B cell (primary cell): ENCODE results near the gene HYI. TPM values are rescaled to one million over a fixed set of nuclear protein-coding genes. Genes with fewer than 3 reads are reported as not detected.

Experiments used
- ATAC-seq: fragments of 200-7000 bp; cut with Tn5 transposase; one replicate; pipeline ENCODE4 v1.10.0; 2021; ENCODE audit warnings: low read depth, mild to moderate bottlenecking, moderate number of reproducible peaks, moderate library complexity
- CTCF ChIA-PET: fragments of 350-600 bp; sonication (Branson Sonifier 250); formaldehyde crosslinking; loops from one replicate; lab custom pipeline; 2021; ENCODE audit warnings: antibody characterized with exemption, inconsistent platforms; lab: Charles Lee
- POLR2A ChIA-PET: fragments of 350-600 bp; sonication (Branson Sonifier 250); formaldehyde crosslinking; loops from one replicate; lab custom pipeline; 2021; ENCODE audit warnings: antibody characterized with exemption; lab: Charles Lee
- DNase-seq: peaks from one replicate; pipeline ENCODE4 v3.0.0; 2013
- H2AFZ ChIP-seq: 2 replicates; pipeline ENCODE4 v1.6.1; 2012; ENCODE audit warnings: mild to moderate bottlenecking, low read depth, low read length; ENCODE audit not compliant: insufficient read depth, poor library complexity, severe bottlenecking
- H3K27ac ChIP-seq, 2 donors: 1 replicate in 1 of 2; 2 replicates in 1 of 2; pipeline ENCODE4 v1.5.1; 2012 to 2013; ENCODE audit warnings: low read length in 2 of 2, mild to moderate bottlenecking in 2 of 2, moderate library complexity in 1 of 2
- H3K27me3 ChIP-seq, 4 experiments: fragments of 200-600 bp in 1 of 4; sonication (generic) in 1 of 4; replicated peaks in 1 of 4; 1 replicate in 2 of 4; 2 replicates in 2 of 4; pipeline versions ENCODE4 v1.6.1 to v1.7.0; 2013 to 2016; ENCODE audit warnings: low read length in 3 of 4, mild to moderate bottlenecking in 2 of 4, mixed read lengths in 1 of 4, moderate library complexity in 1 of 4; ENCODE audit not compliant: insufficient read depth in 4 of 4, control insufficient read depth in 3 of 4; ENCODE audit errors: control extremely low read depth in 1 of 4
- H3K36me3 ChIP-seq, 2 experiments: replicated peaks in 1 of 2; 1 replicate in 1 of 2; 2 replicates in 1 of 2; pipeline versions ENCODE4 v1.6.1 to v1.7.1; 2013; ENCODE audit warnings: low read length in 1 of 2; ENCODE audit not compliant: insufficient read depth in 2 of 2, control insufficient read depth in 1 of 2; ENCODE audit errors: control extremely low read depth in 1 of 2, extremely low read depth in 1 of 2
- H3K4me1 ChIP-seq, 2 donors: fragments of 200-600 bp in 1 of 2; sonication (generic) in 1 of 2; 1 replicate in 1 of 2; 2 replicates in 1 of 2; pipeline versions ENCODE4 v1.5.1 to v1.6.1; 2013 to 2017; ENCODE audit warnings: low read length in 2 of 2; ENCODE audit not compliant: control insufficient read depth in 2 of 2, insufficient read depth in 2 of 2
- H3K4me2 ChIP-seq: replicated peaks from 2 replicates; pipeline ENCODE3; 2012; ENCODE audit warnings: mild to moderate bottlenecking, low read depth, low read length; ENCODE audit not compliant: poor library complexity, severe bottlenecking
- H3K4me3 ChIP-seq, 5 experiments: fragments of 200-600 bp in 1 of 5; sonication (generic) in 1 of 5; 1 replicate in 3 of 5; 2 replicates in 2 of 5; pipeline versions ENCODE4 v1.5.1 to v1.7.0; 2011 to 2016; ENCODE audit warnings: low read length in 4 of 5, mild to moderate bottlenecking in 4 of 5, low read depth in 2 of 5, control low read depth in 1 of 5, moderate library complexity in 1 of 5; ENCODE audit not compliant: insufficient read depth in 1 of 5; ENCODE audit errors: control extremely low read depth in 1 of 5, extremely low read depth in 1 of 5
- H3K79me2 ChIP-seq: fragments of 200-600 bp; sonication (generic); one replicate; pipeline ENCODE4 v1.6.0; 2016; ENCODE audit warnings: low read length; ENCODE audit not compliant: control insufficient read depth, insufficient read depth
- H3K9ac ChIP-seq: fragments of 200-600 bp; sonication (generic); 2 replicates; pipeline ENCODE4 v1.6.1; 2017; ENCODE audit warnings: mild to moderate bottlenecking, low read length, moderate library complexity
- H3K9me3 ChIP-seq, 3 donors: one replicate each; pipeline versions ENCODE4 v1.6.1 to v1.7.1; 2013; ENCODE audit warnings: low read length in 2 of 3; ENCODE audit not compliant: control insufficient read depth in 2 of 3, insufficient read depth in 1 of 3; ENCODE audit errors: control extremely low read depth in 1 of 3
- H4K20me1 ChIP-seq: 2 replicates; pipeline ENCODE4 v1.6.0; 2012; ENCODE audit warnings: mild to moderate bottlenecking, low read length; ENCODE audit not compliant: insufficient read depth, control insufficient read depth, poor library complexity, severe bottlenecking
- H3K27ac Mint-ChIP-seq: one replicate; pipeline ENCODE4 v1.8.0; 2021; ENCODE audit warnings: mixed read lengths
- H3K27me3 Mint-ChIP-seq: one replicate; pipeline ENCODE4 v1.8.0; 2021; ENCODE audit warnings: mixed read lengths
- H3K4me1 Mint-ChIP-seq: one replicate; pipeline ENCODE4 v1.8.0; 2021; ENCODE audit warnings: mixed read lengths
- H3K4me3 Mint-ChIP-seq: one replicate; pipeline ENCODE4 v1.8.0; 2021; ENCODE audit warnings: mixed read lengths
- H3K9me3 Mint-ChIP-seq: one replicate; pipeline ENCODE4 v1.8.0; 2022; ENCODE audit warnings: mixed read lengths; ENCODE audit not compliant: insufficient read depth
- EZH2 ChIP-seq: IDR thresholded peaks from 2 replicates; pipeline ENCODE4 v1.6.1; 2012; ENCODE audit warnings: borderline replicate concordance, low read depth, mild to moderate bottlenecking, moderate library complexity, low read length; ENCODE audit not compliant: insufficient read depth, poor library complexity, severe bottlenecking
- WGBS: methylation state at CpG from one replicate; pipeline ENCODE4 v1.1.5; 2013; ENCODE audit warnings: missing lambda C conversion rate; ENCODE audit not compliant: insufficient coverage; 5-methylcytosine and 5-hydroxymethylcytosine counted together
- intact Hi-C: fragments of 100-400 bp; cut with micrococcal nuclease; formaldehyde crosslinking; loops from one replicate; pipeline ENCODE4 v1.10.0; 2022
- polyA plus RNA-seq: library from polyadenylated mRNA; depleted of rRNA; stranded (reverse); fragments of >200 nt; gene quantifications from 2 replicates; pipeline ENCODE4 v1.2.3, GENCODE V29; 2012
- total RNA-seq, 2 donors: library from RNA; stranded (reverse); fragments of 120-200 nt in 1 of 2; gene quantifications; 1 replicate in 1 of 2; 2 replicates in 1 of 2; pipeline versions ENCODE4 v1.2.3 to v1.2.4, GENCODE V29; 2013 to 2022
- TF ChIP-seq, protein P1 (sequence below): fragments of 200-600 bp; IDR thresholded peaks from one replicate; pipeline ENCODE4 v1.8.0; 2022; ENCODE audit warnings: antibody characterized with exemption, mild to moderate bottlenecking

Gene HYI
- total and polyA plus RNA-seq, 2 donors (not counting 1 experiment from before 2014, with no cell fraction given): 21.0 to 26.5 TPM

DNA sequence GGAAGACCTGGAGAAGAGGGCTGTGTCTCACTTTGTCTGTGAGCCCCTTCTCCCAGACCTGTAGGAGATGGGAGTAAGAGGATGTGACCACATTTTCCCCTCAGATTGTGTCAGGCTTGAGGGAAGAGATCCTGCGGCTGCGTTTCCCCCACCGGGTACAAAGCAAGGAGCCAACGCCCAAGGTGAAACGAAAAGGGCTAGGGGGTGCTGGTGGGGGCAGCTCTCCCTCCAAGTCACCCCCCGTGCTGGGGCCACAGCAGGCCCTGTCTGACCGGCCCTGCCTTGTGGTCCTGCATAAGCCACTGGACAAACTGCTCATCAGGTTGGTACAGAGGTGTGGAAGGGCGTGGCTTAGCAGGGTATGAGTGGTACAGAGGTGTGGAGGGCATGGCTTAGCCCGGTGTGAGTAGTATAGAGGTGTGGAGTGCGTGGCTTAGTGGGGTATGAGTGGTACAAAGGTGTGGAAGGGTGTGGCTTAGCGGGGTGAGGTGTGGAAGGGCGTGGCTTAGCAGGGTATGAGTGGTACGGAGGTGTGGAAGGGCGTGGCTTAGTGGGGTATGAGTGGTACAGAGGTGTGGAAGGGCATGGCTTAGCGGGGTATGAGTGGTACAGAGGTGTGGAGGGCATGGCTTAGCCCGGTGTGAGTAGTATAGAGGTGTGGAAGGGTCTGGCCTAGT, 30.6 kb downstream of the HYI start:
- ATAC-seq: no peak
- WGBS: 97% methylated on average over 16 of the region's 16 CpGs
- Histone ChIP-seq H3K27me3 (no peaks in the 10 kb centered on the region), H3K79me2 (no peaks in the 10 kb centered on the region), H3K9me3 (no peaks in the 10 kb centered on the region), H3K36me3 (peaks cover 0 to 88% of the 10 kb centered on the region in 2 experiments), H3K4me1 (no peaks in the 10 kb centered on the region), H2AFZ (no peak overlapping the region), H3K4me3 (no peak overlapping the region), H3K9ac (no peak overlapping the region), H4K20me1 (no peaks in the 10 kb centered on the region), H3K4me2 (no peak overlapping the region), H3K27ac (no peak overlapping the region)
- H3K9me3 Mint-ChIP-seq: no peaks in the 10 kb centered on the region
- POLR2A ChIA-PET: no interaction called here
- TF ChIP-seq EZH2: no peak
- DNase-seq: no peak
- H3K27me3 Mint-ChIP-seq: no peaks in the 10 kb centered on the region
- no peaks in the 10 kb centered on the region for H3K4me1 Mint-ChIP-seq
- no peak overlapping the region for H3K4me3 Mint-ChIP-seq
- intact Hi-C loops: no loop called here
- CTCF ChIA-PET: no interaction called here
- H3K27ac Mint-ChIP-seq: no peak overlapping the region

DNA sequence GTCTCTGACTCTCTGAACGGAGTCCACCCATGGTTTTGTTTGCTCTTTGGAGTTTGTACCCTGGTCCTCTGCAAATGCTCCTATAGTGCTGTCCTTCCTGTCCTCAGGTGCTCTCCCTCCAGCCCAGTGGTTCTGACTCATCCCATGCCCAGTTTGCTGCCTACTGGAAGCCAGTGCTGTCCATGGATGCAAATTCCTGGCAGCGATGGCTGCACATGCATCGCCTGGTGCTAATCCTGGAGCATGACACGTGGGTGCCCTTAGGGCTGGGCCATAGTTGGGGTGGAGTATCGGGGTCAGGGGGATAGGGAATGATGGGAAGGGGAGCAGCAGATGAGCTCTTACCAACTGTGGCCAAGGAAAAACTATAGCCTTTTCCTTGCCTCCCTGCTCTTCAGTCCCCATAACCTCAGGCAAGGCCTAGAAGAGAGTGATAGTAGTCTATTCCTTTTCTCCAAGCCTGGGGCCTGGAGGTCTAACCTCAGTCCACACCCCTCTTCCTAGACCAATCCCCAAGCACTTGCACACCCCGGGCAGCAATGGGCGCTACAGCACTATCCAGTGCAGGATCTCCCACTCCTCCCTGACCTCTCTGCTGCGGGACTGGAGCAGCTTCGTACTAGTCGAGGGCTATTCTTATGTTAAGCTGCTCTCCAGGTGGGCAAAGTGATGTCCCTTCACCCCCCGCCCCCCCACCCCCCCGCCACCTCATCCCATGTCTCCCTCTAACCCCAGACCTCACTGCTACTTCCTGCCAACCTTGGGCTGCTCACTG, 31.6 kb downstream of the HYI start:
- CTCF ChIA-PET: no interaction called here
- no peaks in the 10 kb centered on the region for H4K20me1 ChIP-seq

More for the DNA sequence above, 31.6 kb downstream of the HYI start:
- no peaks in the 10 kb centered on the region for H3K27me3 ChIP-seq
- no peaks in the 10 kb centered on the region for H3K9me3 ChIP-seq
- no peak overlapping the region for H3K4me2 ChIP-seq
- H3K4me1 Mint-ChIP-seq: no peaks in the 10 kb centered on the region
- no peak overlapping the region for H3K9ac ChIP-seq
- H3K36me3 ChIP-seq: peaks cover 3 to 89% of the 10 kb centered on the region in 2 experiments
- DNase-seq (no peak), ATAC-seq (no peak)
- no peak overlapping the region for H3K4me3 Mint-ChIP-seq
- no peaks in the 10 kb centered on the region for H3K9me3 Mint-ChIP-seq
- 96% methylated on average over 5 of the region's 12 CpGs for WGBS
- no peak for TF ChIP-seq EZH2
- TF ChIP-seq, protein P1, sequence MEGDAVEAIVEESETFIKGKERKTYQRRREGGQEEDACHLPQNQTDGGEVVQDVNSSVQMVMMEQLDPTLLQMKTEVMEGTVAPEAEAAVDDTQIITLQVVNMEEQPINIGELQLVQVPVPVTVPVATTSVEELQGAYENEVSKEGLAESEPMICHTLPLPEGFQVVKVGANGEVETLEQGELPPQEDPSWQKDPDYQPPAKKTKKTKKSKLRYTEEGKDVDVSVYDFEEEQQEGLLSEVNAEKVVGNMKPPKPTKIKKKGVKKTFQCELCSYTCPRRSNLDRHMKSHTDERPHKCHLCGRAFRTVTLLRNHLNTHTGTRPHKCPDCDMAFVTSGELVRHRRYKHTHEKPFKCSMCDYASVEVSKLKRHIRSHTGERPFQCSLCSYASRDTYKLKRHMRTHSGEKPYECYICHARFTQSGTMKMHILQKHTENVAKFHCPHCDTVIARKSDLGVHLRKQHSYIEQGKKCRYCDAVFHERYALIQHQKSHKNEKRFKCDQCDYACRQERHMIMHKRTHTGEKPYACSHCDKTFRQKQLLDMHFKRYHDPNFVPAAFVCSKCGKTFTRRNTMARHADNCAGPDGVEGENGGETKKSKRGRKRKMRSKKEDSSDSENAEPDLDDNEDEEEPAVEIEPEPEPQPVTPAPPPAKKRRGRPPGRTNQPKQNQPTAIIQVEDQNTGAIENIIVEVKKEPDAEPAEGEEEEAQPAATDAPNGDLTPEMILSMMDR: no peak
- no peak overlapping the region for H3K27ac Mint-ChIP-seq
- no peak overlapping the region for H2AFZ ChIP-seq
- POLR2A ChIA-PET: no interaction called here
- H3K79me2 ChIP-seq: no peaks in the 10 kb centered on the region
- no peaks in the 10 kb centered on the region for H3K4me1 ChIP-seq
- H3K27me3 Mint-ChIP-seq: no peaks in the 10 kb centered on the region
- intact Hi-C loops: no loop called here
- no peak overlapping the region for H3K27ac ChIP-seq
- H3K4me3 ChIP-seq: no peak overlapping the region
